GM18505 (cell line): ENCODE measurements around the gene DMD.
"Not testable (repeated sequence)": the region's sequence is repeated elsewhere in the genome, so short reads cannot be mapped to it uniquely, and the experiment has no call there.

Source experiments
- ATAC-seq: cut with Tn5 transposase; IDR thresholded peaks from one replicate; pipeline ENCODE4 v1.9.1; 2021; ENCODE audit not compliant: unreplicated experiment
- POLR2A ChIP-seq: IDR thresholded peaks from 4 replicates; pipeline ENCODE4 v1.6.1; 2011; ENCODE audit warnings: borderline replicate concordance; ENCODE audit not compliant: insufficient read depth, insufficient read length; ENCODE audit errors: extremely low read depth

Gene DMD

DNA sequence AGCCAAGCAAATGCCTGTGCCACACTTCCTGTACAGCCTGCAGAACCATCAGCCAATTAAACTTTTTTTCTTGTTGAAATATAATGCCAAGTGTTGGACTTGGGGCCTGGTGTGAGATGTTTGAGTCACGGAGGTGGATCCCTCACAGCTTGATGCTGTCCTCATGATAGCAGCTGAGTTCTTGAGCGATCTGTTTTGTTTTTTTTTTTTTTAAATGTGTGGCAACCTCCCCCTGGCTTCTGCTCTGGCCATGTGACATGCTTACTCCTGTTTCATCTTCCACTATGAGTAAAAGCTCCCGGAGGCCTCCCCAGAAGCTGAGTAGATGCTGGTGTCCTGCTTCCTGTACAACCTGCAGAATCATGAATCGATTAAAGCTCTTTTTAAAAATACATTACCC lies 1166.2 kb downstream of the DMD start:
- ATAC-seq = no peak
- TF ChIP-seq POLR2A = no peak

DNA sequence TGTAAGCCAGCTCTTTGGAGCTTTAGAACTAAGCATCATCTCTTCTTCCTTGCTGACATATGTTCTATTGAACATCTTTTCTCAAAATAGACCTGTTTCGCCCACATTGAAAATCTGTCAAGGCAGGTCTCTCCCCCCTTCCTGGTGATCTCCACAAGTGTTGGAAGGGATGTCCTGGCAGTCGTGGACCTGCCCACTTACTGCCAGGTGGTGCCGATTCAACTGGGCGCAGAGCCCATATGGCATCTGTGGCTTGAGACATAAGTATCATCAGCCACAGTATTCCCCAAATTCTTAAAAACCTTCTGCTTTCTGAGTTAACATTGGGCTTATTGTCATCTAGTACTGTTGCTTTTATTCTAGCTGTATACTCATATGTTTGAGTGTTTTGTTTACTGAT lies 1170.2 kb downstream of the DMD start:
- ATAC-seq = no peak
- TF ChIP-seq POLR2A = no peak

DNA sequence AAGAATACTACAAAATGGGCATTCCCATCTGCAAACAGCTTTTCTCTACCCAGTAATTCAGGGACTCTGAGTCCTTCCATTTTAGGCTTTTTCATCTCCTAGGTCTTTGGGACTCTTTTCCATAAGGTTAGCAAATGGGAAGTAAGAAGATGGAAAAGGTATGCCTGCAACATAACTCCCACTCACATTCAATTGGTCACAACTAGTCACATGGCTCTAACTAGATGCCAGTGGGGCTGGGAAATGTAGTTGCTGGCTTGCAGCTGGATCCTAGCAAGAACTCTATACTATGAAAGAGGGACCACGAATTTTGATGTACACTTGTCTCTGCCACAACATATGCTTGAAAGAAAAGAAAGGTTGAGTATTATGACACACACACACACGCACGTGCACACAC lies 1184.6 kb downstream of the DMD start:
- TF ChIP-seq POLR2A = no peak
- ATAC-seq = no peak

DNA sequence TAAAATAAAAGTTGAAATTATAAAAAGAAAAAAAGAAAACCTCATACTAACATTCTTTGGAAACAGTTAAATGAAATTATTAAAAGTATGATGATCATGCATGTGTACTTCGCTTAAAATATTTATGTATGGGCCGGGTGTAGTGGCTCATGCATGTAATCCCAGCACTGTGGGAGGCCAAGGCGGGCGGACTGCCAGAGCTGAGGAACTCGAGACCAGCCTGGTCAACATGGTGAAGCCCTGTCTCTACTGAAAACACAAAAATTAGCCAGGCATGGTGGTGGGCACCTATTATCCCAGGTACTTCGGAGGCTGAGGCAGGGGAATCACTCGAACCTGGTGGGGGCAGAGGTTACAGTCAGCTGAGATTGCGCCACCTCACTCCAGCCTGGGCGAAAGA lies 1187.3 kb downstream of the DMD start:
- no peak for ATAC-seq
- TF ChIP-seq POLR2A = no peak

DNA sequence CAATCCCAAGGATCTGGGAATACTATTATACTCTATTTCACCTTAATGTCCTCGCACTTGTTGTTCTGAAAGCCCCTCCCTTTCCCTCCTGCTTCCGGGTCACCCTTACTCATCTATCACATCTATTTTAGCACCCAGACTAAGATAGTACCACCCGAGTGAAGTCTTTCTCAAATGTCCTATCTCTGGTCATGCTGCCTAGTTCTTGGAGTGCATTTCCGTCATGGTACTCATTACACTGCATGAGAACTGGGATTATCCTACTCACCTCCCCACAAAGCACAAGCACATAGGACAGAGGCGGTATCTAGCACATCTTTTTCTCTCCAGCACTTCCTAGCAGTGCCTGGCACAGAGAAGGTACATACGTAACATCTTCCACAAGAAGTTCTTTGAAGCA lies 1195.2 kb downstream of the DMD start:
- no peak for TF ChIP-seq POLR2A
- ATAC-seq = no peak

DNA sequence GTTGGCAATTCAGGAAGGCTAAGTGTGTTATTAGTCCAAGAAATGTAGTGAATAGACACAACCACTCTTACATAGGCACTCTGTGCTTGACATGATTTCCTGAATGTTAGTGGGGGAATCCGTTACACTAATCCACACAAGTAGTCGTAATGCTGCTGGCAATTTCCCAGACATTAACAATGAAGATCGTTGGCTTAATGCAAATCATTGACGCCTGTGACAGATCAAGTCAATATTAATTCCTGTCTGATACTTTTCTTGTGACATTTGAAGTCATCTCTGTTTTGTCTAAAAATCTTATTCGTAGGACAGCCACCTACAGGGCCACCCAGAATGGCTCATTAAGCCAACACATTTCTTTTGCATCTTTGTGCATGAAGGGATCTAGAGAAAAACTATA lies 1200.4 kb downstream of the DMD start:
- TF ChIP-seq POLR2A = no peak
- ATAC-seq = no peak

DNA sequence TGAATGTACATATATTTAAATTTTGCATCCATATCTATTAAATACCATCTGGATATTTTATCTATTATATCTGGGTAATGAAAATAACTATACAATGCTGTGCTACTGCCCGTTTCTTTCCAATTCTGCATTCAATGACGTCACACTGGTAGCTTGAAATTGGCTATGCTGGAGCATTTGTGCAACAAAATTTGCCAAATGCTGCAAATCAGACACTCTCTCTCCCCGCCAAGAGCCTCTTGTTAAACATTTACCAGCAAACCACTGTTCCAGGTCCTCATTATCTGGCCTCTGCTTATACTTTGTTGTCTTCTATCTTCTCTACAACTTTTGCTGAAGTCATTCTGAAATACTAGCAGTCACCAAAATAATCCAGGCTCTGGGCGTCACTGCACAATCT lies 1201.1 kb downstream of the DMD start:
- no peak for TF ChIP-seq POLR2A
- ATAC-seq = no peak

DNA sequence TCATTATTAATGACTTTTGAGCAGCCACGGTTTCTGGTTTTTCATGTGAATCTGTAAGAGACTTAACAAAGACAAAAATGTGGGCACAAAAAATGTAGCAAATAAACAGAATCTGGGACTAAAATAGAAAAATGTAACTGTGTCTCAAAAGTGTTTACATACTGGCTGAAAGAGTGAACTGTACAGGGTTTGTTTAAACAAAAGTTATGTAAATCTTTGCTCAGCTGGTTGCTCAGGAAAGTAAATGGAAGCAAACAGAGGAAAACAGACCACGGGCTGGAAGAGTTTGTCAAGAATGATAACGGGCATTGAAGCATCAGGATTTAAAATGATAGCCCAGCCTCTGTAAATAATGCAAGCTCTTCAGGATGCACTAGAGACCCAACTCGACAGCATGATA lies 1217.7 kb downstream of the DMD start:
- ATAC-seq = no peak
- no peak for TF ChIP-seq POLR2A

DNA sequence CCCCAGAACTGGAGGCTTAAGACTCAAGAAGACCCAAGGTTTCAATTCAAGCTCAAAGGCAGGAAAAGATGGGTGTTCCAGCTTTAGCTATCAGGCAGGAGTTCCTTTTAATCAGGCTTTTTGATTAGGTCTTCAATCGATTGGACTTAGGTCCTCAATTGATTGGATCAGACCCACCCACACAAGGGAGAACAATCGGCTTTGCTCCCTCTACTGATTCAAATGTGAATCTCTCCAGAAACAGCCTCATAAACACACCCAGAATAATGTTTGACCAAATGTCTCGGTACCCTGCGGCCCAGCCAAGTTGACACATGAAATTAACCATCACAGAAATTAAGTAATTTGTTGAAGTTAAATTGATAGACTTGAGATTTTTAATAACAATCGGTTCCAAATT lies 1222.4 kb downstream of the DMD start:
- ATAC-seq = no peak
- TF ChIP-seq POLR2A = no peak

DNA sequence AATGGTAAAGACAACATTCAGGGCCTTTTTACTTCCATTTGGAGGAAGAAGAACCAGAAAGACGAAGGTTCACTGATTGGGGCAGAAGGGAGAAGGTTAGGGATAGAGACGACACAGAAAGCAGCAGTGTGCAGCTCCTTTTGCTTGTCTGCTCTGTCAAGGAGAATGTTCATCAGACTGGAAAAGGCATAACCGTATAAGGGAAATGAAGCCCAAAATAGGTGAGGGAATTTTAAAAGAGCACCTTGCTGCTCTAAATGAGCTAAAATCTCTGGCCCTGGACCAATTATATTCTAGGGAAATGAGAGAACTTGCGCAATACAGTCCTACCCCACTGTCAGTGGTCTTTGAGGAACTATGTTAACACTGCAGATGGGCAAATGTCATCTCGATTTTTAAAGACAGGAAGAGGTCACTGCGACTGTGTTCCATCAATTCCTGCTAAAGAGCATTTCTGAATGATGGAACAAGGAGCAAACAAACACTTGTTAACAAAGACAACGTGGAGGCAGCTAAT lies 1229.7 kb downstream of the DMD start:
- ATAC-seq = no peak
- TF ChIP-seq POLR2A = no peak

DNA sequence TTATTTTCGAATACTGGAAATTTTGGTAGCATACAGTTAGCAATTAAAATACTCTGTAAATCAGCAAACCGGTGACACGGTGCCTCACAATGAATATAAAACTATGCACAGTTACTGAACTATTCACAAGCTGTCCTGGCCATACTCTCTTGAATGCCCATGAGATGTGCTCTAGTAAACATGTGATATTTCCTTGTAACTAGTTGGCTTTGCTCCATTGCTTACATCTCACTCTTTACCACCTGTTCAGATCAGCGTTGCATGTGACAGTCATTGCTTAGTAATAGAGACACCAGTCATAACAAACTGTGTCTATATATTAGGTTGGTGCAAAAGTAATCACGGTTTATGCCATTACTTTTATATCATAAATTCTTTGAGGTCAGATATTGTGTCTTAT lies 1241.6 kb downstream of the DMD start:
- ATAC-seq = no peak
- no peak for TF ChIP-seq POLR2A

DNA sequence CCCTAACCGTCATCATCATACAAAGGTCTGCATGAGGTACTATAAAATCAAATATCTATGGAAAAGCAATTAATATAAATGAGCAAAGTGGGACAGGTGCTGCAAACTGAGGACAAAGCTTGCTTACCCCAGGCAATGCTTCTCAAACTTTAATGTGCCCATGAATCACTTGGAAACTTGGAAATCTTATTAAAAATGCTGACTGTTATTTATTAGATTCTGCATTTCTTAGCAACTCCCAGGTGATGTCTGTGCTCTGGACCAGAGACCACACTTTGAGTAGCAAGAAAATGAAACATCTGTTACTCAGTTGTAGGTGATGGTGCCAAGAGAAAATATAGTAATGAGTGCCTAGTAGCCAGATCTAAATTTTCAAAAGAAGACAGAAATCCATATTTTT lies 1249.1 kb downstream of the DMD start:
- TF ChIP-seq POLR2A = no peak
- ATAC-seq = no peak

DNA sequence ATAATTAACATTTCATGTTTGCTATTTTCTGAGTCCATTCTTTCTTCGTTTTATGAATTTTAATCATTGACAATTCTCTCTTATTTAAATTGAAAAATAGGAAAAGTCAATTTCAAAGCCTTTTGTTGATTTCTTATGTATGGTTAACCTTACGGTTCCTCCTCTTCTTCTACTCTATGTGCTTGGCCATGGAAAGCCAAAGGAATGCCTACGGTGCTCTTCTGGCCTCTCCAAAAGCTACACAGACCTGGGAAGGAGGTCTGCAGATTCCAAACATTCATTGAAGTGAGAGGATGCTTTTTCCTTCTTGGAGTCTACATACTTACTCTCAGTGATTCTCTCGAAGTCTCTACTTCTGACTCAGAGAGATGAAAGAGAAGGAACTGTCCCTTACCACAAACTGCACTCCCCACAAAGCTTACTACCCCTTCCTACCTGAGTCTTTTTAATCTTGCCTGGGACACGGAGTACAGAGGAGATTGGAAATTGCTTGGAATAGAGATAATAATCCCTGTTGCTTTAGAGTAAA lies 1276.4 kb downstream of the DMD start:
- no peak for ATAC-seq
- no peak for TF ChIP-seq POLR2A

DNA sequence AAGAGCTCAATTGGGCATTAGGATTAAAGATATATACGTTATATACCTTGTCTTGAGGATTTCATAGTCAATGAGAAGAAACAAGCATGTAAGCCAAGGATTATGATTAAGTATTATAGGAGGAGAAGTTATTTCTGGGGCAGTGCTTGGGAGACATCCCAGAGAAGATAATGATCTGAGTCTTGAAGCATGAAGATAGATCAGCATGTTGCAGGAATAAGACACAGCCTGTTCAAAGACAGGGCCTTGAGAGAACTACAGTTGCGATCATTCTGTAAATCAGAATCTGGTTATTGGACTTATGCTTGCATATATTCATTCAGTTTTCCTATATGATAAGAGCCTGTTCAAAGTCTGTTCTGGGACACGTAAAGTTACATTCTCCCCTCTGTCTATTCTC lies 1277.3 kb downstream of the DMD start:
- ATAC-seq = no peak

DNA sequence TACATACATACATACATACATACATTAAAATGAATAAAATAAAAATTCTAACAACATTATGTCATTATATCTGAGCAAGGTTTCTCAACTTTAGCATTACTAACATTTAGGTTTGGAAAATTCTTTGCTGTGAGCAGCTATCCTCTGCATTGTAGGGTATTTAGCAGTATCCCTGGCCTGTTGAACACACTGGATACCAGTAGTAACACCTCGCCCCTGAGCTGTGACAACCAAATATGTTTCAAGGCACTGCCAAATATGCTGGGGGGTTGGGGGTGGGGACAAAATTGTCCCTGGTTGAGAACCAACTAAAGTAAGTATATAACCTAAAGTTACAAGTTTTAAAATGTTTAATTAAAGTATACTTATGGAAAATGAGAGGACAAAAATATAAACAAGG lies 1278.6 kb downstream of the DMD start:
- no peak for TF ChIP-seq POLR2A
- no peak for ATAC-seq

More for the DNA sequence above, 1277.3 kb downstream of the DMD start:
- TF ChIP-seq POLR2A = no peak

DNA sequence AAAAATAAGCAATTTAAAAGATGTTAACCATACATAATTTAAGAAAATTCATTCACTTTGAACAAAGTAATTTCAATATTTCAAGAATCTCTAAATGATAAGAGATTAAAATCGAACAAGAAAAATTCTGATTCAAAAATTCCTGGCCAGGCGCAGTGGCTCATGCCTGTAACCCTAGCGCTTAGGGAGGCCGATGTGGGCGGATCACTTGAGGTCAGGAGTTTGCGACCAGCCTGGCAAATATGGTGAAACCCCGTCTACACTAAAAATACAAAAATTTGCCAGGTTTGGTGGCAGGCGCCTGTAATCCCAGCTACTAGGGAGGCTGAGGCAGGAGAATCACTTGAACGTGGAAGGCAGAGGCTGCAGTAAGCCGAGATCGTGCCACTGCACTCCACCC lies 1279.0 kb downstream of the DMD start:
- not testable (repeated sequence) for ATAC-seq
